HG02798 (cell line): Measurements from ENCODE around the gene RABGAP1L.
"Not testable (repeated sequence)": the region's sequence is repeated elsewhere in the genome, so short reads cannot be mapped to it uniquely, and the experiment has no call there.

Experiments
- ATAC-seq: cut with Tn5 transposase; IDR thresholded peaks from one replicate; pipeline ENCODE4 v1.9.1; 2021; ENCODE audit warnings: mild to moderate bottlenecking; ENCODE audit not compliant: unreplicated experiment, poor library complexity

RABGAP1L gene

GRCh38 chr1:174884566-174884965, 725.2 kb downstream of the RABGAP1L start:
- no peak for ATAC-seq

- no peak for ATAC-seq
Observed at GRCh38 chr1:174890024-174890423, 730.7 kb downstream of the RABGAP1L start.

GRCh38 chr1:174892016-174892415, 732.7 kb downstream of the RABGAP1L start:
- ATAC-seq: no peak

GRCh38 chr1:174894117-174894762, 734.9 kb downstream of the RABGAP1L start:
- ATAC-seq: no peak

GRCh38 chr1:174895610-174896009, 736.3 kb downstream of the RABGAP1L start:
- not testable (repeated sequence) for ATAC-seq

- no peak for ATAC-seq
Observed at GRCh38 chr1:174898102-174898797, 738.9 kb downstream of the RABGAP1L start.

GRCh38 chr1:174900317-174900716, 741.0 kb downstream of the RABGAP1L start:
- ATAC-seq: no peak

- ATAC-seq: no peak
Observed at GRCh38 chr1:174902531-174903099, 743.3 kb downstream of the RABGAP1L start.

GRCh38 chr1:174911606-174912005, 752.3 kb downstream of the RABGAP1L start:
- no peak for ATAC-seq

- ATAC-seq: no peak
Observed at GRCh38 chr1:174912264-174912663, 752.9 kb downstream of the RABGAP1L start.

- ATAC-seq: no peak
Observed at GRCh38 chr1:174913225-174913903, 754.0 kb downstream of the RABGAP1L start.

- no peak for ATAC-seq
Observed at GRCh38 chr1:174914991-174915390, 755.7 kb downstream of the RABGAP1L start.

- ATAC-seq: no peak
Observed at GRCh38 chr1:174916846-174917245, 757.5 kb downstream of the RABGAP1L start.

- ATAC-seq: no peak
Observed at GRCh38 chr1:174920093-174920492, 760.8 kb downstream of the RABGAP1L start.

- ATAC-seq: no peak
Observed at GRCh38 chr1:174922121-174922520, 762.8 kb downstream of the RABGAP1L start.

- ATAC-seq: no peak
Observed at GRCh38 chr1:174923820-174924219, 764.5 kb downstream of the RABGAP1L start.

- ATAC-seq: no peak
Observed at GRCh38 chr1:174928541-174928940, 769.2 kb downstream of the RABGAP1L start.

GRCh38 chr1:174931214-174931613, 771.9 kb downstream of the RABGAP1L start:
- no peak for ATAC-seq

- ATAC-seq: no peak
Observed at GRCh38 chr1:174932587-174932986, 773.3 kb downstream of the RABGAP1L start.

GRCh38 chr1:174935961-174936727, 776.8 kb downstream of the RABGAP1L start:
- ATAC-seq: no peak
